Fibroblast of the aortic adventitia (primary cell): ENCODE measurements around the gene USP6NL. TPM values are rescaled to one million over a fixed set of nuclear protein-coding genes. Genes with fewer than 3 reads are reported as not detected.
A peak's percentile ranks its signal among the peaks of the same experiment; 100 is the strongest.
"Not testable (repeated sequence)": the region's sequence is repeated elsewhere in the genome, so short reads cannot be mapped to it uniquely, and the experiment has no call there.

Experiments used
- DNase-seq: peaks from one replicate; pipeline ENCODE4 v3.0.0-alpha.2; 2010; ENCODE audit warnings: low read depth
- H3K4me3 ChIP-seq: 2 replicates; pipeline ENCODE4 v1.5.1; 2011; ENCODE audit warnings: low read depth, mild to moderate bottlenecking, control low read depth, low read length, moderate library complexity
- CTCF ChIP-seq: IDR thresholded peaks from 2 replicates; pipeline ENCODE4 v1.5.1; 2011; ENCODE audit warnings: mild to moderate bottlenecking, low read length, control low read depth, inconsistent platforms; ENCODE audit not compliant: insufficient read depth
- total RNA-seq: library from RNA; depleted of rRNA; stranded (reverse); fragments of >200 nt; gene quantifications from 2 replicates; pipeline ENCODE4 v1.2.3, GENCODE V29; 2012; ENCODE audit warnings: low replicate concordance

The USP6NL gene
- total RNA-seq, 1 donor: 15.2 TPM

- H3K4me3 ChIP-seq: no peak overlapping the region
- DNase-seq: no peak
- no peak for TF ChIP-seq CTCF
Measured at GRCh38 chr10:11498399-11498798, 113.1 kb downstream of the USP6NL start.

DNA sequence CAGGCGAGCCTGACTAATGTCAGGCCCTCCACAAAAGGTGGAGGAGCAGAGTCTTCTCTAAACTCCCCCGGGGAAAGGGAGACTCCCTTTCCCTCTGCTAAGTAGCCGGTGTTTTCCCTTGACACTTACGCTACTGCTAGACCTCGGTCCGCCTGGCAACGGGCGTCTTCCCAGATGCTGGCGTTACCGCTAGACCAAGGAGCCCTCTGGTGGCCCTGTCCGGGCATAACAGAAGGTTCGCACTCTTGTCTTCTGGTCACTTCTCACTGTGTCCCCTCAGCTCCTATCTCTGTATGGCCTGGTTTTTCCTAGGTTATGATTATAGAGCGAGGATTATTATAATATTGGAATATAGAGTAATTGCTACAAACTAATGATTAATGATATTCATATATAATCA lies 116.5 kb downstream of the USP6NL start:
- DNase-seq: peak; percentile 19
- not testable (repeated sequence) for H3K4me3 ChIP-seq
- peak; percentile 42 for TF ChIP-seq CTCF

DNA sequence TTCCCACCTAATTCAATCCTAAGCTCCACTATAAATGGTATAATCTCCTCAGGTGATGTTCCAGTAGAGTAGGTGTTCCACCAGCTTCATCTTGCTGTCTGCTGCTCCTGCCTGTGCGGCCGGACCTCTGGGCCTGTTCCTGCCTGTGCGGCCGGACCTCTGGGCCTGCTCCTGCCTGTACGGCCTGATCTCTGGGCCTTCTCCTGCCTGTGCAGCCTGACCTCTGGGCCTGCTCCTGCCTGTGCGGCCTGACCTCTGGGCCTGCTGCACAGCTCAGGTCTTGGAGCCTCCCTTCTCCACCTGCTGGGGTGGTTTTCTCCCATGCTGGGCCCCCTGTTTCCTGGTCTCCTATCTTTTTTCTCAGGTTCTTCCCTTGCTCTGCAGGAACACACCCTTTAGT lies 117.8 kb downstream of the USP6NL start:
- DNase-seq: no peak
- no peak for TF ChIP-seq CTCF

GRCh38 chr10:11491087-11491486 lies 120.4 kb downstream of the USP6NL start:
- DNase-seq: no peak

More for the DNA sequence above, 117.8 kb downstream of the USP6NL start:
- no peak overlapping the region for H3K4me3 ChIP-seq

GRCh38 chr10:11489591-11489990 lies 121.9 kb downstream of the USP6NL start:
- no peak for DNase-seq
- no peak overlapping the region for H3K4me3 ChIP-seq

More at GRCh38 chr10:11491087-11491486, 120.4 kb downstream of the USP6NL start:
- no peak overlapping the region for H3K4me3 ChIP-seq
- TF ChIP-seq CTCF: no peak

GRCh38 chr10:11488126-11488525 lies 123.3 kb downstream of the USP6NL start:
- no peak for TF ChIP-seq CTCF
- no peak for DNase-seq
- no peak overlapping the region for H3K4me3 ChIP-seq

More at GRCh38 chr10:11489591-11489990, 121.9 kb downstream of the USP6NL start:
- no peak for TF ChIP-seq CTCF
